C4-2B (cell line): Measurements from ENCODE around the gene PPP2R2B.

Source experiments
- H3K27ac ChIP-seq: fragments of 450-650 bp; 2 replicates; pipeline ENCODE4 v1.5.1; 2017
- CTCF ChIP-seq: fragments of 450-650 bp; conservative IDR thresholded peaks from 2 replicates; pipeline ENCODE4 v1.5.1; 2017; ENCODE audit warnings: mild to moderate bottlenecking
- ZFX ChIP-seq: fragments of 450-650 bp; IDR thresholded peaks from 2 replicates; pipeline ENCODE4 v1.6.1; 2017

Gene PPP2R2B

GRCh38 chr5:146672866-146673265, 205.7 kb downstream of the PPP2R2B start:
- TF ChIP-seq CTCF (no peak), ZFX (no peak)
- no peak overlapping the region for H3K27ac ChIP-seq

DNA sequence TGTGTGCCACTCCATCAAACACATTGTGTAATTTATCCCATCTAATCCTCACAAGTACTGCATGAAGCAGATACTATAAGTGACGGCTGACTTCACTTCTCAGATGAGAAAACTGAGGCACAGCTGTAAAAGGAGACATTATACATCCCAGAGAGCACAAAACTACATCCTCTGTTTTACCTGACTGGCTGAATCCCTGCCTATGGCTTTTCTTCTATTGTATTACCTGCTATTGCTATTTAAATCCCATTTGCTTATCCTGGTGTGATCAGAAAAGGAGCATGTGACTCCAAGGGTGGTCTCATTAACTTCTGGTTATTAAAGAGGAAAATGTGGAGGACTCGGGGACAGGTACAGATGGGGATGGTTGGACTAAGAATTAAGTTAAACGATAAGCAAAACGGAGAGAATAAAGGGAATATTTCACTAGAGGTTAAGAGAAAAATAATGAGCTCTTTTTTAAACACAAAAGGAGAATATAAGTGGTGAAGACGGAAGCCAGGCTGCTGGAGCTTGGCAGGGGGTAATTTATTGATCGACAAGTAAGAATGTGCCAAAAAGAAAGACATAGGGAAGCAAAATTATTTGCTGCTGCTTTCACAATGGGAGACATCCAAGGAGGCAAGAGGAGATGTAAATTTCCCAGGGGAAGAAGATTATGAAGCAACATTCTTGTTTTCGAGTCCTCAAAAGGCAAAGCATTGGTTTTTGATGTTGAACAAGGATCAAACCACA, 206.8 kb downstream of the PPP2R2B start:
- H3K27ac ChIP-seq, result no peak overlapping the region
- TF ChIP-seq CTCF (no peak), ZFX (no peak)

DNA sequence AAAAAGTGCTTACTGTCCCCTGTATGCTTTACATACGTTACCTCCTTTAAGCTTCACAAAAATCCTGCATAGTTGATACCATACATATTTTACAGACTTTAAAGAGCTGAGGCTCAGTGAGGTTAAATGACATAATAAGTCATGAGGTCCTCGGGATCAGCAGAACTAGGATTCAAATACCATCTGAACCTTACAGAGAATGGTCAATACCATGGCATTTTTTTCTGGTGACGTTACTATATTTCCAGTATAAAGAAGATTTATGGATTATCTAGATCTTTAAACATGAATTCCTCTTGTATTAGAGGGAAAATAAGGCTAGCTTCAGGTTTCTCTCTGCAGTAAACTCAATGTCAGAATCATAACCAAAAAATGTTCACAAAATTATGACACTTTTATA, 208.9 kb downstream of the PPP2R2B start:
- no peak for TF ChIP-seq ZFX
- TF ChIP-seq CTCF, result no peak

GRCh38 chr5:146667633-146668272, 210.8 kb downstream of the PPP2R2B start:
- TF ChIP-seq ZFX (no peak), CTCF (no peak)
- no peak overlapping the region for H3K27ac ChIP-seq

More for the DNA sequence above, 208.9 kb downstream of the PPP2R2B start:
- H3K27ac ChIP-seq, result no peak overlapping the region

- no peak overlapping the region for H3K27ac ChIP-seq
- TF ChIP-seq ZFX, result no peak
- peak; percentile 80 for TF ChIP-seq CTCF
These were observed 216.3 kb downstream of the PPP2R2B start for GRCh38 chr5:146662229-146662628.

GRCh38 chr5:146660376-146660960, 218.1 kb downstream of the PPP2R2B start:
- TF ChIP-seq ZFX (no peak), CTCF (no peak)
- no peak overlapping the region for H3K27ac ChIP-seq

GRCh38 chr5:146659961-146660360, 218.6 kb downstream of the PPP2R2B start:
- no peak for TF ChIP-seq CTCF
- H3K27ac ChIP-seq, result no peak overlapping the region
